CD4-positive, alpha-beta T cell treated with Interleukin-6 for 4 hours (primary cell): ENCODE results near the gene ADSL.
A peak's percentile ranks its signal among the peaks of the same experiment; 100 is the strongest.
"Not testable (repeated sequence)": the region's sequence is repeated elsewhere in the genome, so short reads cannot be mapped to it uniquely, and the experiment has no call there.

Experiments used
- DNase-seq: peaks from one replicate; pipeline ENCODE4 v3.0.0-alpha.2; 2020; ENCODE audit warnings: mixed read lengths

Gene ADSL

DNA sequence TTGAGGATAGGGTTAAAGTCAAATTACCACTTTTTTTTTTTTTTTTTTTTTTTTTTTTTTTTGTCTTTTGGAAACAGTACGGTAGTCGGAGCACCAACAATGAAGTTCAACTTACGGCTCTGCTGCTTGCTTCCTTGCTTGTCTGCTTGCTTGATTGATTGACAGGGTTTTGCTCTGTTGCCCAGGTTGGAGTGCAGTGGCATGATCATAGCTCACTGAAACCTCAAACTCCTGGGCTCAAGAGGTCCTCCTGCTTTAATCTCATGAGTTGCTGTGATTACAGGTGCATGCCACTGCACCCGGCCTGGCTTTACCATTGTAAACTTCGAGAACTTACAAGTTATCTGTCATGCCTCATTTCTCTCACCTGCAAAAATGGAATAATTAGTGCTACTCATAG is 29.8 kb downstream of the ADSL start:
- no peak for DNase-seq

DNA sequence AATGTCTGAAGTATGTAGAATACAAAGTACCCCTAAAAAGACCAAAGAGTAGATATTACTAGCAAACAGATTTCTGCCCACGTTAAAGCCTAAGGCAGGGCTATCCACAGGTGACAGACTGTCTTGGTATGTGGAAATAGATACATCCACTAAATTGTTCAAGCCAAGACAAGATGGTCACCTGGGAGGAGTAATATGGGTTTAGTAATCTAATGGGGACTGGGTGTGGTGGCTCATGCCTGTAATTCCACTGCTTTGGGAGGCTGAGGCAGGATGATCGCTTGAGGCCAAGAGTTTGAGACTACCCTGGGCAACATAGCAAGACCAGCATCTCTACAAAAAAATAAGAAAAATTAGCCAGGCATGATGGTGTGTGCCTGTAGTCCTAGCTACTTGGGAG is 31.6 kb downstream of the ADSL start:
- DNase-seq: no peak

DNA sequence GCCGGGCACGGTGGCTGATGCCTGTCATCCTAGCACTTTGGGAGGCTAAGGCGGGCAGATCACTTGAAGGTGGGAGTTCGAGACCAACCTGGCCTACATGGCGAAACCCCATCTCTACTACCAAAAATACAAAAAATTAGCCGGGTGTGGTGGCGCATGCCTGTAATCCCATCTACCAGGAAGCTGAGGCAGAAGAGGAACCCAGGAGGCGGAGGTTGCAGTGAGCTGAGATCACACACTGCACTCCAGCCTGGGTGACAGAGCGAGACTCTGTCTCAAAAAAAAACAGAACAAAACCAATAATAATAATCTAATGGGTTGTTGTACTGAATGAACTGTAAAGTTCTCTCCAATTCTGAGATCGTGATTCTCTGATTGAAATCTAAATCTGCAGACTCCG is 32.1 kb downstream of the ADSL start:
- not testable (repeated sequence) for DNase-seq

DNA sequence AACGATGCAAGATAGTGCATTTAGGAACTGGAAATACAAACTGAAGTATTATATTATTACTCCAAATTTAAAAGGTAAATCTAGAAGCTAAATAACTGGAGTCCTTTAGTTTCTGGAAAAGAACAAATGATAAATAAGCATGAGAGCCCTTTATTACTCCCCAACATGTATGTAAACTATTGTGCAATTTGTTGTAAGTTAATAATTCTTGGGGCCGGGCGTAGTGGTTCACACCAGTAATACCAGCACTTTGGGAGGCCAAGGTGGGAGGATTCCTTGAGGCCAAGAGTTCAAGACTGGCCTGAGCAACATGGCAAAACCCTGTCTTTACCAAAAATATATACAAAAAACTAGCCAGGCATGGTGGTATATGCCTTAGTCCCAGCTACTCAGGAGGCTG is 35.2 kb downstream of the ADSL start:
- no peak for DNase-seq

DNA sequence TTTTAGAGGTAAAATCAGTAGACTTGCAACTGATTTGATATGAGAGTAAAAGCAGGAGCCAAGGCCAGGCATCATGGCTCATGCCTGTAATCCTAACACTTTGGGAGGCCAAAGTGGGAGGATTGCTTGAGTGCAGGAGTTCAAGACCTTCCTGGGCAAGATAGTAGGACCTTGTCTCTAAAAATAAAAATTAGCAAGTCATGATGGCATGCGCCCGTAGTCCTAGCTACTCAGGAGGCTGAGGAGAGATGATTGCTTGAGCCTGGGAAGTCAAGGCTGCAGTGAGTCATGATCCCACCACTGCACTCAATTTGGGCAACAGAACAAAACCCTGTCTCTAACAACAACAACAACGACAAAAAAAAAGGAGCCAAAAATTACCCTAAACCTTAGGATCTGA is 37.6 kb downstream of the ADSL start:
- no peak for DNase-seq

DNA sequence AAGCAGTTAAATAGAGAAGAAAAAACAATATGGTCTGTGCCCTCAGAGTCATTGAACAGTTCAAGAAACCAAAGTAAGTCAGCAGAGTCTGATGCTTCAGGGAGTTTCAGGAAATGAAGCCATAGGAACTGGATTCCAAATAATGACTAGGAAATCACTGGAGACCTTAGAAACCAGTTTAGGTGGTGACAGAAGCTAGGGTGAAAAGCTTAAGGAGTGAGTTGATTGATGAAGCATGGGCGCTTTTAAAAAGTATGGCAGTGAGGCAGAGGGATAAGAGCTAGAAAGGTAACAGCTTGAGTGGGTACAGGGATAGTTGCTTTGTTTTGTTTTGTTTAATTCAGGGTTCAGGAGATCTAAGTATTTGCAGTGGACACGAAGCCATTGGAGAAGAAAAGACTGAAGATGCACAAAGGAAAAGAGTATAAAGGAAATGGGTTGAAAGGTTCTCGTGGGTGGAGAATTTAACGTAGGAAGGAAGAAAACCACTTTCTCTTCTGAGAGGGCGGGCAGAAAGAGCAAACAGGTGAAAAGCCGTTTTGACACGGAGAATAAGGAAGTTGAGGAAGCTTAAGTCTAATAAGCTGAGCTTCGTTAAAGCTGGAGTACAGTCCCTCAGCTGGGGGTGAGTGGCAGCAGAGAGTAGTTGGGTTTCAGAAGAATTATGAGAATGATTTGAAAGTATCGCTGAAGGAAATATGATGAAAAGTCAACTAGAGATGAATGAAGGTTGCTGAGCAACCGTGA is 38.9 kb downstream of the ADSL start:
- peak; percentile 57 for DNase-seq

DNA sequence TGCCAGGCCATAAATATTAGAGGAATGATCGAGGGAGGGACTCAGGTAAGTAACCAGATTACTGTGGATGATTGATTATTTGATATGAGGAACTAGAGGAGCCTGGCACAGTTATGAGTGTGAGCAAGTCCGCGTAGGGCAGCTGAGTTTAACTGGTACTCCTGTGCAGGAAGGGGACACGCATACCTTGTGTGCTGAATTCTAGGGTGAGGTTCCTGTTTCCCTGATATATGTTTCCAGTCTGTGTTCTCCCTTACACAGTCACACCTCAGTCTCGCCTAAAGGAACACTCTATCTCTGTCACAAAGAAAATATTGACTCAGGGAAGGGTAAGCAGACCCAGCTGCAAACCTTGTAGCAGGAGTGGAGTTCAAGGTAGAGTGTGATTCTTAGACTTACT is 41.4 kb downstream of the ADSL start:
- no peak for DNase-seq

DNA sequence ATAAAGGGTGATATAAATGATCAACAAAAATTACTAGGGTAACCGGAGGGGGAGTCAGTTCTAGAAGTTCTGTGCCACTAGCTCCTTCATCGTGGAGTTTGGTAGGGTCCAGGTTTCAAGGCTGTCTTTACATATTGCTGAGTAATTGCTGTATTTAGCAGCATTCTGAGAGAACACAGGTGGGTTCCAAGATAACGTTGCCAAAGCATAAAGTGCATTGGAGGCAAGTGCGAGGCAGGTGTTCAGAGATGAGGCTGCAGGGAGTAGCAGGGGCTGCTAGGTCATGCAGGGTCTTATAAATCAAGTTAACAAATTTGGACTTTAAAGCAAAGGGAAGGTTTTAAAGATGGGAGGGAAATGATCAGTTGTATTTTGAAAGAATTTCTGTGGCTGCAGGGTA is 41.9 kb downstream of the ADSL start:
- DNase-seq: no peak

DNA sequence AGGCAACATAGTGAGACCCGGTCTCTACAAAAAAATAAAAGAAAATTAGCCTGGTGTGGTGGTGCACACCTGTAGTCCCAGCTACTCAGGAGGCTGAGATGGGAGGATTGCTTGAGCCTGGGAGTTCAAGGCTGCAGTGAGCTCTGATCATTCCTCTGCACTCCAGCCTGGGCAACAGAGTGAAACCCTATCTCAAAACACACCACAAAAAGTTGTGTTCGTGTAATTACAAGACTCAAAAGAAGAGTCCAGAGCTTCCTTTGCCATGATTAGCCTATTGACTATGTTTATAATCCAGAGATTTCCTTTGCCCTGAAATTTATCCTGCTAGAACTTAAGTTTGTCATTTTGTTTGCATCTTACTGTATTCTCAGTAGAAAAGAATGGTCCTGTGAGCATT is 45.1 kb downstream of the ADSL start:
- no peak for DNase-seq

DNA sequence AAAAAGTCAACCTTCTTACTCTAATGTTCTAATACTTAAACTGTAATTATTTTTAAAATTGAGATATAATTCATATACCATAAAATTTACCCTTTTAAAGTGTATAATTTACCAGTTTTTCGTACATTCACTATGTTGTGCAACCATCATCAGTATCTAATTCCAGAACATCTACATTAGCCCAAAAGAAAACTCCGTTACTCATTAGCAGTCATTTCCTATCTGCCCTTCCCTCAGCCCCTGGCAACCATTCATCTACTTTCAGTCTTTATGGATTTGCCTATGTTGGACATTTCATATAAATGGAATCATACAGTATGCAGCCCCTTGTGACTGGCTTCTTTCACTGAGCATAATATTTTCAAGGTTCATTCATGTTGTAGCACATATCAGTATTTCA is 46.3 kb downstream of the ADSL start:
- DNase-seq: no peak

DNA sequence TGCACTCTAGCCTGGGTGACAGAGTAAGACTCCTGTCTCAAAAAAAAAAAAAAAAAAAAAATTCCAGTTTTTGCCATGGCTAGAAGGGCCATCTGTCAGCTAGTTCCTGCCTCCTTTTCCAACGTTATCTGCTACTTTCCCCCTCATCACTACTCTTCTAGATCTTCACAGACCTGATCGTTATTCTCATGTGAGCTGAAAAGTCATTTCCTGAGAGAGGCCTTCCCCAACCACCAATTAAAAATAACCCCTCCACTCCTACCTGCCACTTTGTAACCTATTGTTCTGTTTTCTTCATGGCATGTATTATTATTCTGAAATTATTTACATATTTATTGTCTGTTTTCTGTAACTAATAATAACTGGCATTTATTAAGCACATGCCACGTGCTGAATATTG is 48.3 kb downstream of the ADSL start:
- no peak for DNase-seq

DNA sequence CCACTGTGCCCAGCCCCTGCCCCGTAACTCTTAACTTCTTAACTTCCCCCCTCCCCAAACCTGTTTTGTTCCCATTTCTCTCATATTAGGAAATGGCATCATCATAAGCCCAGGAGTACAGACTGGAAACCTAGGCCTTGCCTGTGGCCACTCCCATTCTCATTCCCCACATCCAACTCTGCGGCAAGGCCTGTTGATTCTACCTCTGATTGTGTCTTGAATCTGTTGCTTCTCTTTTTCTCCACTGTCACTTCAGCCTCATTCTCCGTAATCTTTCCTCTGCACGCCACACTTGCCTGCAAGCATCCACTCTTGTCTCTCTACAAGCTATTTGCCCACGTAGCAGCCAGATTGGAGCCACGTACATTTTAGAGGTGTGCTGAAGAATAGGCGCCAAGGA is 49.3 kb downstream of the ADSL start:
- DNase-seq: no peak

DNA sequence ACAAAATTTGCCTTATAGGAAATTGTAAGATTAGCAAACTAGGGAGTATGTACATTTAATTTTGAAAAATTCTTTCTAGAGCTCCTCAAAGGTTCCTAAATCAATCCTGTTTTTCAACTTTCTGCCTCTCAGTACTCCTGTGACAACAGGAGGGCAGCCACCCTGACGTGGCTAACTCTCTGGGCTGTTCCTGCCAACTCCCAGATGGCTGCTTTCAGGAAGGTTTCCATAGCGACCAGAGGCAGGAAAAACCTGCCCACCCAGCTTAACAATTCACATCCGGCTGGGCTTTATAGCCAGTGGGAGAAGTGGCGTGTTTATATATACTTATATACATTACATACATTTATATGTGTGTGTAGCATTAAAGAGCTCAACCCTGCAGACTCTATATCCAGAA is 50.6 kb downstream of the ADSL start:
- DNase-seq: no peak

DNA sequence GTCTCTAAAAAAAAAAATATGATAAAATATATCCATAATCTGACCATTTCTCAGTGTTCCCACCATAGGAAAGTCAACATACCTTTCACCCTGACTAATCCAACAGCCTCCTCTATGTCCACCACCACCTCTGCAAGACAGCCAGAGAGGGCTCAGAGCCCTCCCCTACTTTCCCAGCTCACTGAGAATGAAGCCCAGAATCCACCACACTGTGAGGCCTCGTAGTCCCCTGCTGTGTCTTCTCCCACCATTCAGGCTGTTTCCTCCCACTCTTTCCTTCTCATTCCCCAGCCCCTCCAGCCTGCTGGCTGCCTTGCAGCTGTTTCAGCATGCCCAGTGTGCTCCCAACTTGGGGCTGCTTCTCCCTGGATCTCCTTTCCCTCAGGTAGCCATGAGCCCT is 51.1 kb downstream of the ADSL start:
- DNase-seq: no peak

DNA sequence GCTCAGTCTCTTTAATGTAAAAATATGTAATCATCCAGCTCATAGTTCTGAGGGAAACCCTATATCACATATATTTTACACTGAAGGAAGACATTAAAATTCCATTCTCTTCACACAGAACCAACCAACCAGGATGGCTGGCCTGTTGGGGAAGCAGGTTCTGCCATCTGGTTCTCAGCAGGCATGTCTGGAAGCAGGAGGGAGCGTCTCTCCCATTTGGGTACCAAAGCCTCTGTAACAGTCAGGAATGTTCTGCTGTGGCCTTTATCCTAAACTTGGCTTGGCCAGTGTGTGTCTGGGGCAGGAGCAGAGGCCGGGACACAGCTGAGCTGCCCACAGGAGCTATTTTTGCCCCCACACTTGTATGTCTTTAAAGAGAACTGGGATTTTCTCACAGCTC is 53.3 kb downstream of the ADSL start:
- DNase-seq: no peak

DNA sequence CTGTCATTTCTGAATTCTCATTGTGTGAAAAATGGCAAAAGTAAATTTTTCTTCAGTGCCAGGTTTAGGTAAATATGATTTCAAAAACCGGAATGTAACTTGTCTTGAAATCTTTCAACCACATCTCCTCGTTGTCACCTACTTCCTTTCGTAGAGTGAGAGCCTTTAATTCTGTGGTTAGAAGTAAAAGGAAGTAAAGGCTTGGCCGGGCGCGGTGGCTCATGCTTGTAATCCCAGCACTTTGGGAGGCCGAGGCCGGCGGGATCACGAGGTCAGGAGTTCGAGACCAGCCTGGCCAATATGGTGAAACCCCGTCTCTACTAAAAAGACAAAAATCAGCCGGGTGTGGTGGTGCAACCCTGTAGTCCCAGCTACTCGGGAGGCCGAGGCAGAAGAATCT is 53.9 kb downstream of the ADSL start:
- DNase-seq: peak; percentile 72

DNA sequence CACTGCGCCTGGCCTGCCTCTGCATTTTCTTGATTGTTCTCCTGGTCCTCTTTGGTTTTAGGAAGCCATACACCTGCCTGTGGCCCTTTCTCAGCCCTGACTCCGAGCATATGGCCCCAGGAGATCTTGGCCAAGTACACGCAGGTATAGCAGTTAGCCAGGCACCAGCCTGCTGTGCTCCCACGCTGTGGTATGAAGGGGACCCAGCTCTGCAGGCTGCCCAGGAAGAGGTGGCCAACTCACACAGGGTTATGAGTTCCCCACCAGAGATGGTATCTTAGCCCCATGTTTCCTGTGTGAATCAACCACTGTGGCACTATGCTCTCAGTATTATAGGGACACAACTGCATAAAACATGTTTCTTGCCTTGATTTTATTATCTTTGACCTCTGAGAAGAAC is 55.2 kb downstream of the ADSL start:
- DNase-seq: peak; percentile 74

DNA sequence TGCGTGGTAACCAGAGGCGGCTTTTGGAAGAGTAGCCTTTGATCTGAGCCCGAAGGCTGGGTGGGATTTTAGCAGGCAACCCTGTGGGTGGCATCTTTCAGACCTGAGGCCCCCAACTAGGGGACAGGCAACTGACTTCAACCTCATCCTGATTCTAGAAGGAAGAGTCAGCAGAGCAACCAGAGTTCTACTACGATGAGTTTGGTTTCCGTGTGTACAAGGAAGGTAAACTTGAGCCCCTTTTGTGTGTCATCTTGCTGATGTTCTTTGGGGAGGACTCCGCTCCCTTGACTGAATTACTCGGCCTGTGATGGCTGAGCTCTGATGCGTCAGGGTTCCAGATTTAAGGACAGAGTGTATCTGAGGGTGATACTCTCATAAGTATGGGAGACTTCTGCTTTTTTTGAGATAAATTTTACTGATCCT is 55.7 kb downstream of the ADSL start:
- peak; percentile 20 for DNase-seq

DNA sequence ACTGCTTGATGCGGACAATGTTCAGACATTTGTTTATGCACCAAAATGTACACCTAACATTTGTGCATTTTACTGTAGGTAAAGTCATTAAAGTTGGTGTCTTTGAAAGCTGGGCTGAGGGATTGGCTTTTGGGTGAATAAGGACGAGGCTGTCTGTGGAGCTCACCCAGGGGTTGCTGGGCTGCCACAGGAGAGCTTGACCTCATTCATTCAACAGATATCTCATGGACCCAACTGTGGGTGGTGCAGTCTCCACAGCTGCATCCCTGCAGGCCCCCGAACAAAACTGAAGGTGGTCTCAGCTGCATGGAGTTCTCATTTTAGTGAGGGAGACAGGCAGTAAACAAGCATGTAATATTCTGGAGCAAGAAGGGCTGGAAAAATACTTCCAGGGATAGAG is 56.8 kb downstream of the ADSL start:
- DNase-seq: no peak

DNA sequence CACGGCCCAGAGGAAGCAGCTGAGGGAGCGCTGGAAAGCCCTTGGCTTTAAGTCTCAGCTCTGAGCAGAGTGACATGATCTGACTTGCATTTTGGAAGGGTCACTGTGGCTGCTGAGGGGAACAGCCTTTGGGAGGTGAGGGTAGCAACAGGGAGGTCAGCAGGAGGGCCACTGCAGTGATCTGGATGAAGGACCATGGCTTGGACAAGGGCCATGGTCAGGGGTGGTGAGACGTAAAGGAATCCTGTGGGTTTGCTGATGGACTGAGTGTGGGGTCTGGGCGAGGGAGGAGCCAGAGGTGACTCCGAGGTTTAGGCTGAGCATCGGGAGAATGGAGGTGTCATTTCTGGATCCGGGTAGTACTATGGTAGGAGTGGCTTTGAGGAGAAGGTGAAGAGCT is 57.4 kb downstream of the ADSL start:
- DNase-seq: no peak

DNA sequence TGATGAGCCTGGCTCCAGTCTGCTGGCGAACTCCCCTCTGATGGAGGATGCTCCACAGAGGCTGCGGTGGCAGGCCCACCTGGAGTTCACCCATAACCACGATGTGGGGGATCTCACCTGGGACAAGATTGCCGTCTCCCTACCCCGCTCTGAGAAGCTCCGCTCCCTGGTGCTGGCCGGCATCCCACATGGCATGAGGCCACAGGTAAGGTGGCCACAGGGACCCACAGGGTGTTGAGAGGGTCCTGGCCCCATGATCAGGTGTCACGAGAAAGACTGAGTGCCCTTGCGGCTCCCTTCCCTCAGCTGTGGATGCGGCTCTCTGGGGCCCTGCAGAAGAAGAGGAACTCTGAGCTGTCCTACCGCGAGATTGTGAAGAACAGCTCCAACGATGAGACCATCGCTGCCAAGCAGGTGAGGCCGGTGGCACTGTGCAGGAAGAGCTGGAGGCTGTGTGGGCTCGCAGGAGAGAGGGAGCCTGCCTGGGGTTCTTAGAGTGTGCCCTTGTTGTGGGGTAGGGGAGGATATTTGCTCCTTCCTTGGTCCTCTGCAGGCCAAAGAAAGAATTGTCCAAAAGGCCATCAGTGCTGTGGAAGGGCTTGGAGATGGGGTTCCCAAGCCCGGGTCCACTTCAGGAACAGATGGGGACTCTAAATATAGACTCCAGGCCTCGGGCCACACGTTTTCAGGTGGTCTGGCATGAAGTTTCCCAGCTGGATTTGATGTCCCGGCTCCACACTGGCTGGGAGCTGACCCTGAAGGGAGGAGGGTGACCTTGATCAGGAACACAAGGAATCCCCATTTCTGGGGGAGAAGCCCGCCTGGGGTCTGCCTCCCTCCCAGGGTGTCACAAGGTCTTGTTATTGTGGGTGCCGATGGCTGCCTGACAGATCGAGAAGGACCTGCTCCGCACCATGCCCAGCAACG is 58.2 kb downstream of the ADSL start:
- no peak for DNase-seq

DNA sequence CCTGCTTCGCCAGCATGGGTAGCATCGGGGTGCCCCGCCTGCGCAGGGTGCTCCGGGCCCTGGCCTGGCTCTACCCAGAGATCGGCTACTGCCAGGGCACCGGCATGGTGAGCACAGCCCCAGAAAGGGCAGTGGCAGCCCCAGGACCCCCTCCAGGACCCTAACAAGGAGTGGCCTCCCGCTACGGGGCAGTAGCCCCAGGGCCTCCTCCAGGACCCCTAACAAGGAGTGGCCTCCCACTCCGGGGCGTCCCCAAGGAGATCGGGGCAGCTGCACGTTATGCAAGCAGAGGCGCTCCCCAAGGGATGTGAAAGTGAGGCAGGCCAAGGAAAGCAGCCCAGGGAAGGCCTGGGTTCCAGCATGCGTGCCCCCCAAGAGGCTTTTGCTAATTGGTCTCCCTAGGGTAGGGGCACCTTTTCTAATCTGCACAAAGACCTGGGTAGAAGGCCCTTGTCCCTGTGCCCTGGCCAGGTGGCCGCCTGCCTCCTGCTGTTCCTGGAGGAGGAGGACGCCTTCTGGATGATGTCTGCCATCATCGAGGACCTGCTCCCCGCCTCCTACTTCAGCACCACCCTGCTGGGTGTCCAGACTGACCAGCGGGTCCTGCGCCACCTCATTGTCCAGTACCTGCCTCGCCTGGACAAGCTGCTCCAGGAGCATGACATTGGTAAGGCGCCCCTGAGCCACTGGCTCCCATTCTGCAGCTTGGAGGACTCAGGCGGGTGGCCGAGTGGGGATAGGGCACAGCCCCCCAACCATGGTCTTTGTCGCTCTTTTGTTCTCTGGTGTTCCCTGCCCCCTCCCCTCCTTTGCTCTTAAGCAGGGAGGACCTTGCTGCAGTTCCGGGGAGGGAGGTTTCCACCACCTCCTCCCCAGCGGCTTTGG is 59.1 kb downstream of the ADSL start:
- DNase-seq: no peak
